K562 (cell line): ENCODE data around the gene TMEM237. TPM values are rescaled to one million over a fixed set of nuclear protein-coding genes. Genes with fewer than 3 reads are reported as not detected.

Experiments used
- BMI1 ChIP-seq: fragments of 150-350 bp; IDR thresholded peaks from 2 replicates; pipeline ENCODE4 v1.6.1; 2014; ENCODE audit warnings: low read length
- CCNT2 ChIP-seq: IDR thresholded peaks from 2 replicates; pipeline ENCODE4 v1.6.1; 2011; ENCODE audit warnings: borderline replicate concordance, low read depth, mild to moderate bottlenecking, moderate library complexity, mixed read lengths, low read length; ENCODE audit not compliant: insufficient read length; ENCODE audit errors: extremely low read depth
- DACH1 ChIP-seq: fragments of 450-650 bp; IDR thresholded peaks from 2 replicates; pipeline ENCODE4 v1.6.1; 2018; ENCODE audit not compliant: partially characterized antibody
- ELK3 ChIP-seq: fragments of 450-650 bp; formaldehyde crosslinking; IDR thresholded peaks from 2 replicates; pipeline ENCODE4 v1.4.0; 2020; ENCODE audit warnings: mild to moderate bottlenecking
- FOXP1 ChIP-seq: sonication (generic); formaldehyde crosslinking; IDR thresholded peaks from 2 replicates; pipeline ENCODE4 v1.8.0; 2022; ENCODE audit warnings: mild to moderate bottlenecking, missing genetic modification reagents
- GABPB2 ChIP-seq: fragments of 250-450 bp; sonication (Bioruptor Pico); conservative IDR thresholded peaks from 2 replicates; pipeline ENCODE4 v1.5.1; 2021; ENCODE audit warnings: mild to moderate bottlenecking
- GTF2B ChIP-seq: IDR thresholded peaks from 2 replicates; pipeline ENCODE4 v1.6.1; 2011; ENCODE audit not compliant: insufficient read length; ENCODE audit errors: extremely low read depth
- HINFP ChIP-seq: fragments of 450-650 bp; conservative IDR thresholded peaks from 2 replicates; pipeline ENCODE4 v1.6.1; 2016; ENCODE audit warnings: missing genetic modification characterization, low read depth, mild to moderate bottlenecking, control low read depth, missing compliant biosample characterization
- HNRNPL ChIP-seq: fragments of 200-400 bp; formaldehyde crosslinking; IDR thresholded peaks from 2 replicates; pipeline ENCODE4 v1.6.1; 2017; ENCODE audit warnings: low read depth, mild to moderate bottlenecking, low read length
- HNRNPUL1 ChIP-seq: fragments of 200-400 bp; formaldehyde crosslinking; IDR thresholded peaks from 2 replicates; pipeline ENCODE4 v1.6.1; 2017; ENCODE audit warnings: low read length
- MCM7 ChIP-seq, 2 experiments: fragments of 450-650 bp; IDR thresholded peaks; 2 replicates each; pipeline ENCODE4 v1.6.1; 2016 to 2018
- NCOA4 ChIP-seq: fragments of 450-650 bp; IDR thresholded peaks from 2 replicates; pipeline ENCODE4 v1.6.1; 2018; ENCODE audit warnings: mild to moderate bottlenecking; ENCODE audit not compliant: partially characterized antibody
- NFIC ChIP-seq: fragments of 450-650 bp; IDR thresholded peaks from 2 replicates; pipeline ENCODE4 v1.6.1; 2017; ENCODE audit warnings: mild to moderate bottlenecking, inconsistent platforms
- POU5F1 ChIP-seq: fragments of 150-350 bp; IDR thresholded peaks from 2 replicates; pipeline ENCODE4 v1.6.1; 2014; ENCODE audit warnings: borderline replicate concordance, low read length, low read depth, mild to moderate bottlenecking; ENCODE audit not compliant: partially characterized antibody
- SLC30A9 ChIP-seq: fragments of 250-450 bp; sonication (Bioruptor Pico); IDR thresholded peaks from 2 replicates; pipeline ENCODE4 v1.8.0; 2022; ENCODE audit warnings: mild to moderate bottlenecking, moderate library complexity
- SP1 ChIP-seq: sonication (generic); formaldehyde crosslinking; IDR thresholded peaks from 2 replicates; pipeline ENCODE4 v1.8.1; 2022; ENCODE audit warnings: mild to moderate bottlenecking, missing genetic modification reagents
- SREBF1 ChIP-seq: fragments of 150-350 bp; IDR thresholded peaks from 2 replicates; pipeline ENCODE4 v1.6.1; 2014; ENCODE audit warnings: antibody characterized with exemption, low read depth, low read length, borderline replicate concordance
- TAF7 ChIP-seq: fragments of 450-650 bp; IDR thresholded peaks from 2 replicates; pipeline ENCODE4 v1.6.1; 2016; ENCODE audit warnings: missing genetic modification characterization, missing compliant biosample characterization
- TEAD2 ChIP-seq: fragments of 450-650 bp; IDR thresholded peaks from 2 replicates; pipeline ENCODE4 v1.6.1; 2016; ENCODE audit warnings: missing genetic modification characterization, control low read depth, missing compliant biosample characterization
- TFAP4 ChIP-seq: sonication (generic); formaldehyde crosslinking; IDR thresholded peaks from 2 replicates; pipeline ENCODE4 v1.8.0; 2022; ENCODE audit warnings: missing genetic modification reagents, mild to moderate bottlenecking, moderate library complexity, borderline replicate concordance
- XRCC3 ChIP-seq: fragments of 450-650 bp; IDR thresholded peaks from 2 replicates; pipeline ENCODE4 v1.6.1; 2017; ENCODE audit warnings: mild to moderate bottlenecking, moderate library complexity
- ZNF324 ChIP-seq: fragments of 250-450 bp; sonication (Bioruptor Pico); IDR thresholded peaks from 2 replicates; pipeline ENCODE4 v1.4.0; 2020; ENCODE audit warnings: mild to moderate bottlenecking
- ZNF77 ChIP-seq: fragments of 250-450 bp; sonication (Bioruptor Pico); IDR thresholded peaks from 2 replicates; pipeline ENCODE4 v1.5.0; 2020
- polyA plus RNA-seq, 8 experiments: library from polyadenylated mRNA; depleted of rRNA in 4 of 8; stranded (reverse) in 5 of 8; unstranded in 3 of 8; fragments of >200 nt; fragmentation: Nextera tagmentation in 2 of 8; fragmentation: Illumina TruSeq in 1 of 8; extraction: Ambion mirVana in 2 of 8; extraction: Trizol in 1 of 8; gene quantifications; 2 replicates each; pipeline versions ENCODE4 v1.2.1 to v1.2.3, GENCODE V29; 2011 to 2014; ENCODE audit warnings: inconsistent platforms in 1 of 8, missing spikeins in 1 of 8
- total RNA-seq, 7 experiments: library from RNA; depleted of rRNA in 6 of 7; stranded (reverse); fragments of >200 nt in 6 of 7; fragmentation: Illumina TruSeq in 2 of 7; extraction: Trizol in 2 of 7; gene quantifications; 2 replicates each; pipeline versions ENCODE4 v1.2.1 to v1.2.3, GENCODE V29; 2011 to 2021; ENCODE audit warnings: low replicate concordance in 1 of 7

Gene TMEM237
- total and polyA plus RNA-seq, 9 of the 15 experiments (the other 6 are each of a cell fraction or from before 2014, with no cell fraction given): 6.2 to 25.6 (median 17.9) TPM

- TF ChIP-seq NCOA4 (no peak), NFIC (no peak; the same call in none of the 2 replicates), GTF2B (no peak), TAF7 (no peak), SP1 (CRISPR knock-in tag) (no peak), DACH1 (no peak), MCM7 (IDR thresholded peaks at IDR 0.05) (no peak), CCNT2 (peak; percentile 61), ELK3 (CRISPR knock-in tag) (no peak), BMI1 (no peak), SLC30A9 (no peak), GABPB2 (no peak), TFAP4 (peak; percentile 55; the same call in 1 of the 2 replicates), FOXP1 (no peak), ZNF324 (no peak), TEAD2 (tag) (no peak), XRCC3 (no peak), POU5F1 (no peak), HNRNPUL1 (no peak), SREBF1 (0 out of 2 replicates have a peak, but pooled peaks have one; percentile 41), HINFP (no peak), HNRNPL (no peak), ZNF77 (CRISPR knock-in tag) (no peak)
- TF ChIP-seq, all 486 proteins: peak for 73
Measured at GRCh38 chr2:201642579-201643215, 606 bp downstream of the TMEM237 start (continued).
